GM21390 (cell line): ENCODE measurements around the gene GSG1.

Source experiments
- ATAC-seq: cut with Tn5 transposase; IDR thresholded peaks from one replicate; pipeline ENCODE4 v1.9.1; 2021; ENCODE audit not compliant: unreplicated experiment

GSG1 gene

GRCh38 chr12:13120413-13120812 is 16.9 kb upstream of the GSG1 start:
- ATAC-seq, result no peak

- no peak for ATAC-seq
These were observed 16.4 kb upstream of the GSG1 start for GRCh38 chr12:13119826-13120225.

DNA sequence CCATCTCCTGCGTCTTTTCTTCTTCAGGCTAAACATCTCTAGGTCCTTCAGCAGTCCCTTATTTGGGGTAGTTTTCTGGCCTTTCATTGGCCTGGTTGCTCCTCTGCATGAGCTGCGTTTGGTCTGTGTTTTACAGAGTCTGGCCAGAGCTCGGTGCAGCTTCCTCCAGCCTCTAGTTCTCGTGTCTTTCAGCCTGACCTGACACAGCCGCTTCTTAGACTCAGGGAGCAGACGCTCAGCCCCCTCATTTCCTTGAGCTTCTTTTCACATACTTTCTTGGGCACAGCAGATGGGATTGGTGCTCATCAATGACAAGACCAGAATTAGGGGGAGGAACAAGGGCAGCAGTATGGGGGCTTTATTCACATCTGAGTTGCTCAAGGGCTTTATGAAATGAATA is 13.6 kb upstream of the GSG1 start:
- ATAC-seq, result no peak

DNA sequence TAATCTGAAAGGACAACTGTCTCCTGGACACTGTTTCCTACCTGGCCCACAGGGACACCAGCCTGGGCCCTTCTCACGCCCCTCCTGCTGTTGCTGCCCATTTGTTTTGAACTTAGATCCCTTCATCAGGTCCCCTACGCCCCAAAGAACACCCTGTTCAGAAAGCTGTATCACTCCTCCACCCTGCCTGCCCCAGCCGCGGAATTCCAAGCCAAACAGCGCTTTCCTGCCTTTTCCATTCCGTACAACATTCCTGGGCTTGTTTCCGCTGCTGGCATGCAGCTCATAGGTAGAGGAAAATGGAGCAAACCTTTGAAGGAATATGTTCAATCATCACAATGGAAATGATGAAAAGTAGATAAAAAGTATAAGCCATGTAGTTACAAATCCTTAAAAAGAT is 12.8 kb upstream of the GSG1 start:
- ATAC-seq, result no peak

GRCh38 chr12:13114251-13115052 is 11.0 kb upstream of the GSG1 start:
- ATAC-seq, result no peak

DNA sequence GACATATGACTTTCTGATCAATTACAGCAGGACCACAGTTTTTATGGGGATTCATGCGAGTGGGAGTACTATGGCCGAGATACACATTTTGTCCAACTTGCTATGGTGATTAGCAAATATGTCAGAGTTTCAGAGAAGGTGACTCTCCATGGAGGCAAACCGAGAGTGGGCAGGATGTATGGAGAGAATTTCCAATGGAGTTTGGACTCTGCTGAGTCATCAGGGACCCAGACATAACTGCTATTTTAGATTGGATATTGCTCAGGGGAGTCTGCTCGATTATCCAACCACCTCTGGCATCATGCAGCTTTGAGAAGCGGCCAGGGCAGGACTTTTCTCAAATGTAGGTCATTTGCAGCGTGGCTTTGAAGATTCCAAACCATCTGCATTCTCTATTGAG is 9.5 kb upstream of the GSG1 start:
- ATAC-seq, result no peak

DNA sequence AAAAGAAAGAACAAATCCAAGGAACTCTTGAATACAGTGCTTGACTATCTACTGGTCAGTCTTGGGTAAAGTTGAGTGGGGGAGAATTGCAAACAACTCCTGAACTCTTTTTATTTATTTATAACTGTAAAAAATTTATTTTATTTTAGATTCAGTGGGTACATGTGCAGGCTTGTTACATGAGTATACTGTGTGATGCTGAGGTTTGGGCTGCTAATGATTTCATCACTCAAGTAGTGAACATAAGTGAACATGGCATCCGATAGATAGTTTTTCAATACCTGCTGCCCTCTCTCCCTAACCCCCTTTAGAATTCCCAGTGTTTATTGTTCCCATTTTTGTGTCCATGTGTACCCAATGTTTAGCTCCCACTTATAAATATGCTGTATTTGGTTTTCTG is 3.2 kb upstream of the GSG1 start:
- no peak for ATAC-seq

DNA sequence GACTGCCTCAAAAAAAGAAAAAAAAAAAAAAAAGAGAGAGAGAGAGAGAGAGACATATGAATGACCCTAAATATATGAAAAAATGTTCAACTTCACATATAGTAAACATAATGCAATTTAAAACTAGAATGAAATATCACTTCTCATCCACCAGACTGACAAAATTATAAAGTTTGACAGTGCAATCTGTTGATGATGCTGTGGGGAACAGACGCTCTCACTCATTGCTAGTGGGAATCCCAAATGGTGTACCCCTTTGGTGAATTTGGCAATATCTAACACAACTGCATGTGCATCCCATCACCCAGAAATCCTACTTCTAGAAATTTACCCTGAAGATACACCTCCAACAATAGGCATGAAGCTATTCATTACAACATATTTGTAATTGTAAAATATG is 2.3 kb upstream of the GSG1 start:
- ATAC-seq, result no peak

DNA sequence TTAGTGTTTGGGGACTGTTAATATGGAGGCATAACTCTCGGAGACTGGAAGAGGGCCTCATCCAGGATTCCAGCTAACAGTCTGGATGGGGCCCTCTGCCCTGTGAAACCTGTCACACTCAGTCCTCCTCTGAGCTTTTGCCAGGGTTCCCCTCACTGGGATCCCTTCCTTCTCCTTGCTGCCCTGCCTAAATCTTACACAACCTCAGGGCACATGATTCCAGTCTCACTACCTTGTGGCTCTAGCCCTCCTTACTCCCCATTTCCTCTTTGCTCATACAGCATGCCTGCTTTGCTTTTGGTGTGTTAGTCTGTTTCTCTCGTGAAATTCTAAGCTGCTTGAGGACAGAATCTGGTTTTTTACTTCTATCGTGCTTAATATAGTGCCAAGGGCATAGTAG is 942 bp upstream of the GSG1 start:
- no peak for ATAC-seq

GRCh38 chr12:13102461-13103195 is 839 bp downstream of the GSG1 start:
- no peak for ATAC-seq

DNA sequence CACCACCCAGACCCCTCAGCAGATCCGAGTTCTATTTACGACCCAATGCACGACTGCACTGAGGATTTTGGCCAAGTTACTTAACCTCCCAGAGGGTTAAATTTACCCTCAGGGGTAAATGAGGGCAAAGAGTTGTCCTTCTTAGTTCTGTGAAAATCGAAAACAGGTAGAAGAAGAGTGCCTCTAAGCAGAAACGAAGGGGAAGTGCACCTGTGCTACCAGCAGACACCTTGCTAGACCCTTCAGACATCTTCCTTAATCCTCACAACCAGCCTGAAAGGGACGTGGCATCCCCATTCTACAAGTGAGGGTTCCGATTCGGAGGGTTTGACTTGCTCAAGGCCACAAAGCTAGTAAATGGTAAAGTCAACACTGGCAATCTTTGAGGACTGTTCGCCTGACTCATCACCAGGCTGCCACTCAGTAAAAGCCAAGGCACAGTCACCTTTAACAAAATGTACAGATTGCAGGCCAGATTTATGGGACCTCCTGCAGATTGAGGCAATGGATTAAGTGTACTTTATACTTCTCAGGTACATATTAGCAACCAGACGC is 1.6 kb downstream of the GSG1 start:
- ATAC-seq, result no peak

- ATAC-seq, result peak; percentile 87
These were observed 2.3 kb downstream of the GSG1 start for GRCh38 chr12:13100882-13101769.

GRCh38 chr12:13100605-13100881 is 2.9 kb downstream of the GSG1 start:
- ATAC-seq, result no peak

- ATAC-seq, result no peak
These were observed 3.4 kb downstream of the GSG1 start for GRCh38 chr12:13099844-13100604.

DNA sequence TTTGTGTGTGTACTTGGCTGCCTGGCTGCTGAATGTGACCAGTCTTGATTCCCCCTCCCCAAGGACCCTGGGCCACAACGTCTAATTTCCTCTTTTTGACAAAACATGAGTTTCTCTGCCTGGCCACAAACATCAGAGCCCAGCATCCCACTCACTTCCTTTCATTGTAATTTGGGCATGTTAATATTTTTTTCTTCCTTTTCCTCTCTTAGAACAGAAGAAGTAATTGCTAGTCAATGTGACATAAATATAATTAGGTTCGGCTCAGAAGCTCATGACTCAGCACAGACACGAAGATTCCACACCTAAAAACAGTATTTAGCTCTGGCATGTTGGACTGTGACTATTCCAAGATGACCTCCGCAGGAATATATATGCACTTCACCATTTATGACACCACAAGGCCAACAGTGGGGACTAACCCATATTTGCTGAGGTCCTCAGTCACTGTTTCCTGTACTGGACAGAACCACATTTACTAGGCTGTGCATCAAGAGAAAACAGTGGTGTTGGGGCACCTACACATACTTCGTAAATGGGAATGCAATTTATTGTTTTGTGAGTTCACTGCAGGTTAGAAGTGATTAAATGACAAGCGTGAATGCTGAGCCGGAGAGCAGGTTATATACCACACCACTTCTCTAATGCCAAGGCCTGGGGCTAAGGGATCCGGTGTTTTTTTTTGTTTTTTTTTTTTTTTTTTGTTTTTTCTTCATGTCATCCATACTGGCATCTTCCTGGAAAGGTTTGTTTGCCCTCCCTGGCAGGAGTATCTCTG is 4.2 kb downstream of the GSG1 start:
- no peak for ATAC-seq

GRCh38 chr12:13097491-13098011 is 5.9 kb downstream of the GSG1 start:
- ATAC-seq, result no peak

DNA sequence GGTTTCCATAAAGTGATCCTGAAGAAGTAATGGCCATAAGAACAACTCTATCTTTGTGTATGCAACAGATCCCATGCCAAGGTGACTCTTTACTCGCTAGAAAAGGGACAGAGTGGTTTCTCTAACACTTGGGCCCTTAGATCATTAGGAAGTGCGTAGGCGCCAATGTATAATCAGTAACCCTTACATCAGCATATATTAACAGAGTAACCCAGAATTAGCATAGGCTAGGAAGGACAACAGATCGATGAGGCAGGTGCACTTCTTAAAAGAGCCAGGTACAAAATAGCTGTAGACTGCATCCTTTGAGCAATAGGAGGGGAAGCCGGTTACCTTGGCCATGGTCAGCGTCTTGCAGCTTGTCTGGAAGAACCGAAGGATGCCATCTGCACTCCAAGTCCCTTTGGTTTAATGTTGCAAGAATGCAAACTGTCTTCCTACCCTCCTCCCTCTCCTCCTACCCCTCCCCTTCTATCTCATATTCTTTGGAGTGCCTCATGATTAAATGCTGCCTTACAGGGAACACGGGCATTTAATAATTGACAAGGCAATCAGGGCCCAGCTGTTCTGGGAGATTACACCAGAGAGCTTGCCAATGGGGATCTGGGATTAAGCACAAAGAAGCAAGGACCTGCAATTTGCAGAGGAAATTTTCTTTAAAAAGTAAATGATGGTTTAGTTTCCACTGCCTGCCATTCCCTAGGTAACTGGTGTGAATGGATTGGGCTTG is 8.0 kb downstream of the GSG1 start:
- ATAC-seq, result no peak

GRCh38 chr12:13094367-13094766 is 9.1 kb downstream of the GSG1 start:
- ATAC-seq, result peak; percentile 52

- no peak for ATAC-seq
These were observed 9.6 kb downstream of the GSG1 start for GRCh38 chr12:13093848-13094220.
